Right lobe of liver (tissue), 4 donors: ENCODE measurements around the gene ITM2B.

Experiments used
- POLR2A ChIP-seq: fragments of 450-650 bp; IDR thresholded peaks from one replicate; pipeline ENCODE4 v1.6.1; 2017; ENCODE audit warnings: antibody characterized with exemption, mild to moderate bottlenecking
- TF ChIP-seq, protein P1 (sequence below), 4 donors: fragments of 200-600 bp in 3 of 4; fragments of 450-650 bp in 1 of 4; IDR thresholded peaks; one replicate each; pipeline versions ENCODE4 v1.5.1 to v1.8.0; 2016 to 2022; ENCODE audit warnings: antibody characterized with exemption in 4 of 4, mild to moderate bottlenecking in 2 of 4
- donor health status: DM: no; HTN: no; CAD: no.
- donor health status: DM: no; HTN: no; CAD: no.
- donor health status: DM: no; HTN: yes; CAD: no.

DNA sequence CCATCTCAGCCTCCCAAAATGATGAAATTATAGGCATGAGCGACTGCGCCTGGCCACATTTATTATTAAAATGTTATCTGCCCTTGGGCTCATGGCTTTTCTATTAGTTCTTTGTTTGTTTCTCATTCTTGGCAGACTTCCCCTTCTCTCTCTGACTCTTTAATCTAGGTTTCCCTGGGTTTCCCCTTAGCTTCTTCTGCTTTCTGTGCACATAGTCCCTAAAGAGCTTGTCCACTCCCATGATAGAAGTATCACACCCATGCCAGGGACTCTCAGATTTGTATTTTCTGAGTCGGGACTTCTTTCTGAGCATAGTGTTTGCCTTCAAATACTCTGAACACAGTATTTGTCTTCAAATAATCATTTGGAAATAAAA is 38.6 kb upstream of the ITM2B start:
- TF ChIP-seq POLR2A = no peak
- TF ChIP-seq, protein P1, sequence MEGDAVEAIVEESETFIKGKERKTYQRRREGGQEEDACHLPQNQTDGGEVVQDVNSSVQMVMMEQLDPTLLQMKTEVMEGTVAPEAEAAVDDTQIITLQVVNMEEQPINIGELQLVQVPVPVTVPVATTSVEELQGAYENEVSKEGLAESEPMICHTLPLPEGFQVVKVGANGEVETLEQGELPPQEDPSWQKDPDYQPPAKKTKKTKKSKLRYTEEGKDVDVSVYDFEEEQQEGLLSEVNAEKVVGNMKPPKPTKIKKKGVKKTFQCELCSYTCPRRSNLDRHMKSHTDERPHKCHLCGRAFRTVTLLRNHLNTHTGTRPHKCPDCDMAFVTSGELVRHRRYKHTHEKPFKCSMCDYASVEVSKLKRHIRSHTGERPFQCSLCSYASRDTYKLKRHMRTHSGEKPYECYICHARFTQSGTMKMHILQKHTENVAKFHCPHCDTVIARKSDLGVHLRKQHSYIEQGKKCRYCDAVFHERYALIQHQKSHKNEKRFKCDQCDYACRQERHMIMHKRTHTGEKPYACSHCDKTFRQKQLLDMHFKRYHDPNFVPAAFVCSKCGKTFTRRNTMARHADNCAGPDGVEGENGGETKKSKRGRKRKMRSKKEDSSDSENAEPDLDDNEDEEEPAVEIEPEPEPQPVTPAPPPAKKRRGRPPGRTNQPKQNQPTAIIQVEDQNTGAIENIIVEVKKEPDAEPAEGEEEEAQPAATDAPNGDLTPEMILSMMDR (IDR thresholded peaks at IDR 0.05) = no peak
